Stimulated activated CD8-positive, alpha-beta memory T cell treated with anti-CD3 and anti-CD28 coated beads, Interleukin-12 subunit alpha, Interleukin-12 subunit beta, amount 100 ng/mL, for 1 hour (primary cell): Measurements from ENCODE around the gene MBD3L1.

ENCODE experiments used
- DNase-seq: peaks from one replicate; pipeline ENCODE4 v3.0.0-alpha.2; 2020; ENCODE audit warnings: low read depth

The MBD3L1 gene

GRCh38 chr19:8881512-8881911 lies 49.3 kb downstream of the MBD3L1 start:
- no peak for DNase-seq

- DNase-seq, result no peak
Measured at GRCh38 chr19:8884416-8884815, 52.2 kb downstream of the MBD3L1 start.

- no peak for DNase-seq
Measured at GRCh38 chr19:8887364-8887763, 55.2 kb downstream of the MBD3L1 start.

- no peak for DNase-seq
Measured at GRCh38 chr19:8890260-8890659, 58.1 kb downstream of the MBD3L1 start.
